Midbrain (tissue), 1 donor: ENCODE data around the gene SAMD5.

Experiments
- DNase-seq: peaks from one replicate; lab custom pipeline; 2025; lab: John Stamatoyannopoulos, UW

Gene SAMD5

GRCh38 chr6:147566244-147566898, 57.9 kb downstream of the SAMD5 start:
- no peak for DNase-seq

- DNase-seq: no peak
Measured at GRCh38 chr6:147567141-147567805, 58.8 kb downstream of the SAMD5 start.

GRCh38 chr6:147569788-147570187, 61.3 kb downstream of the SAMD5 start:
- no peak for DNase-seq

- no peak for DNase-seq
Measured at GRCh38 chr6:147570681-147571080, 62.2 kb downstream of the SAMD5 start.

- no peak for DNase-seq
Measured at GRCh38 chr6:147577488-147577887, 69.0 kb downstream of the SAMD5 start.

- DNase-seq: no peak
Measured at GRCh38 chr6:147578159-147578558, 69.7 kb downstream of the SAMD5 start.

GRCh38 chr6:147578883-147579282, 70.4 kb downstream of the SAMD5 start:
- no peak for DNase-seq

- DNase-seq: no peak
Measured at GRCh38 chr6:147579667-147580066, 71.2 kb downstream of the SAMD5 start.

GRCh38 chr6:147582991-147583390, 74.5 kb downstream of the SAMD5 start:
- no peak for DNase-seq

- DNase-seq: no peak
Measured at GRCh38 chr6:147585256-147585655, 76.8 kb downstream of the SAMD5 start.

GRCh38 chr6:147586044-147586443, 77.6 kb downstream of the SAMD5 start:
- no peak for DNase-seq

GRCh38 chr6:147587907-147588306, 79.4 kb downstream of the SAMD5 start:
- no peak for DNase-seq

- no peak for DNase-seq
Measured at GRCh38 chr6:147588469-147588868, 80.0 kb downstream of the SAMD5 start.

- DNase-seq: no peak
Measured at GRCh38 chr6:147589739-147590250, 81.3 kb downstream of the SAMD5 start.

- no peak for DNase-seq
Measured at GRCh38 chr6:147595961-147596360, 87.5 kb downstream of the SAMD5 start.

- DNase-seq: no peak
Measured at GRCh38 chr6:147603392-147604081, 95.0 kb downstream of the SAMD5 start.

GRCh38 chr6:147604373-147604772, 95.9 kb downstream of the SAMD5 start:
- no peak for DNase-seq

- no peak for DNase-seq
Measured at GRCh38 chr6:147611992-147612391, 103.5 kb downstream of the SAMD5 start.

GRCh38 chr6:147614501-147614900, 106.0 kb downstream of the SAMD5 start:
- no peak for DNase-seq

GRCh38 chr6:147615659-147616456, 107.4 kb downstream of the SAMD5 start:
- no peak for DNase-seq

- no peak for DNase-seq
Measured at GRCh38 chr6:147617366-147617765, 108.9 kb downstream of the SAMD5 start.

- DNase-seq: no peak
Measured at GRCh38 chr6:147618457-147618856, 110.0 kb downstream of the SAMD5 start.
